GM21529 (cell line): ENCODE results near the gene BSG.
"Not testable (repeated sequence)": the region's sequence is repeated elsewhere in the genome, so short reads cannot be mapped to it uniquely, and the experiment has no call there.

Experiments
- ATAC-seq: cut with Tn5 transposase; IDR thresholded peaks from one replicate; pipeline ENCODE4 v1.9.1; 2021; ENCODE audit not compliant: unreplicated experiment

Gene BSG

DNA sequence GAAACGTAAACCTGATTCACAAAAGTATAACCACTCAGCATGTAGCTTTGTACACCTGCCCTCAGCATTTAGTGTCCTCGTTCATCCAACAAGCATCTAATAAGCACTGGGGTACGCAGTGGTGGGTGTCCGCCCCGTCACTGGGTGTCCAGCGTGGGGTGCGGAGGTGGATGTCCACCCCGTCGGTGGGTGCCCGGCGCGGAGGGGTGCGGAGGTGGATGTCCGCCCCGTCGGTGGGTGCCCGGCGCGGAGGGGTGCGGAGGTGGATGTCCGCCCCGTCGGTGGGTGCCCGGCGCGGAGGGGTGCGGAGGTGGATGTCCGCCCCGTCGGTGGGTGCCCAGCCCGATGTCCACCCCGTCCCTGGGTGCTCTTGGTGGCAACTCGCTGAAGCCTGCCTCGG, 12.8 kb downstream of the BSG start:
- ATAC-seq: not testable (repeated sequence)

- ATAC-seq: no peak
Observed at GRCh38 chr19:585551-586110, 13.2 kb downstream of the BSG start.

GRCh38 chr19:588093-588740, 15.8 kb downstream of the BSG start:
- no peak for ATAC-seq

DNA sequence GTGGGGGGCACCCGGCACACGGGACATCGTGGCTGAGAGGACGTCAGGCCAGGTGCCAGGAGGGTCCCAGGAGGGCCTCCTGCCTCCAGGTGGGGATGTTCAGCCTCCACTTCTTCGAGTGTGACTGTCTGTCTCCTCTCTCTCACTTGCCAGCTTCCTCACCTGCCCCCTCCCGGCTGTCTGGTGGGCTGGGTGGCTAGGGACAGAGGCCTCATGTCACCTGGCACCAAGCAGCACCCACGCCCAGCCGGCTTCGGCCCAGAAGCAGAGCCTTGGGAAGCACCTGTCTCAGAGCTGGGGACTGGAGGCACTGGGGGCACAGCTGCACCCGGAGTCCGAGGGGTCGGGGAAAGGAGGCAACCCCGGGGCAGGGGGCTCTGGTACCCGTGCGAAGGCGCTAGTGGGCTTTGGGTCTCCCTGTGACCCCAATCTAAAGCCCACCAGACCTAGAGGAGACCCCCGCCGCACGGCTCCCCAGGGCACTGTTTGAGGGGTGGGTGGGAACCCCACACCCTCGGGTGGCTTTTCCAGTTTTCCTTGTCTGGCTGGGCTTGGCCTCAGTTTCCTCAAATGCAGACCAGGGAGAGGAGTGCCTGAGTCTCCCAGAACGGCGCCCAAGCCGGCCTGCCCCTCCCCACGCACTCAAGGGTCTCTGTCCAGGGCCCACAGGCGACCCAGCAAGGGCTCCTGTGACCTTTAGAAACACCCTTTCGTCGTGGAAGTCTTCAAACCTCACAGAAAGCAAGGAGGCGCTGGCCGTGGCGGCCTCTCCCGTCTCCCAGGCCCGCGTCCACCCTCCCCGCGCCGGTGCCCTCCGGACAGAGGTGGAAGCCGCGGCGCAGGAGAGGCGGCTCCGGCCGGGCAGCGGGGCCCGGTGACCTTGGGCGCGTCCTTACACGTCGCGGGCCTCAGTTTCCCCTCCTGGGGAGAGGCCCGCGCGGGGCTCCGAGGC, 16.6 kb downstream of the BSG start:
- ATAC-seq: no peak

DNA sequence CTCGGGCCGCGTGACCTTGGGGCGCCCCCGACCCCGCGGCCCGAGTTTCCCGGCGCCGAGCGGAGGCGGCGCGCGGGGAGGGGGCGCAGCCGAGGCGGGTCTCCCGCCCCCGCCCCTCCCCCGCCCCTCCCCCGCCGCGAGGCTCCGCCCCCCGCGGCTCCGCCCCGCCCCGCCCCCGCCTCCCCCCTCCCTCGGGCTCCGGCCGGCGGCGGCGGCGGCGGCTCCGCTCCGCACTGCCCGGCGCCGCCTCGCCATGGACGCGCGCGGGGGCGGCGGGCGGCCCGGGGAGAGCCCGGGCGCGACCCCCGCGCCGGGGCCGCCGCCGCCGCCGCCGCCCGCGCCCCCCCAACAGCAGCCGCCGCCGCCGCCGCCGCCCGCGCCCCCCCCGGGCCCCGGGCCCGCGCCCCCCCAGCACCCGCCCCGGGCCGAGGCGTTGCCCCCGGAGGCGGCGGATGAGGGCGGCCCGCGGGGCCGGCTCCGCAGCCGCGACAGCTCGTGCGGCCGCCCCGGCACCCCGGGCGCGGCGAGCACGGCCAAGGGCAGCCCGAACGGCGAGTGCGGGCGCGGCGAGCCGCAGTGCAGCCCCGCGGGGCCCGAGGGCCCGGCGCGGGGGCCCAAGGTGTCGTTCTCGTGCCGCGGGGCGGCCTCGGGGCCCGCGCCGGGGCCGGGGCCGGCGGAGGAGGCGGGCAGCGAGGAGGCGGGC, 17.4 kb downstream of the BSG start, which contains the start of gene HCN2:
Gene HCN2 (plus strand): TSS at position 189 of the 703 bp plus-strand sequence. CDS start 65 bp downstream, at position 254.
- ATAC-seq: no peak

- no peak for ATAC-seq
Observed at GRCh38 chr19:590396-590745, 18.0 kb downstream of the BSG start.

DNA sequence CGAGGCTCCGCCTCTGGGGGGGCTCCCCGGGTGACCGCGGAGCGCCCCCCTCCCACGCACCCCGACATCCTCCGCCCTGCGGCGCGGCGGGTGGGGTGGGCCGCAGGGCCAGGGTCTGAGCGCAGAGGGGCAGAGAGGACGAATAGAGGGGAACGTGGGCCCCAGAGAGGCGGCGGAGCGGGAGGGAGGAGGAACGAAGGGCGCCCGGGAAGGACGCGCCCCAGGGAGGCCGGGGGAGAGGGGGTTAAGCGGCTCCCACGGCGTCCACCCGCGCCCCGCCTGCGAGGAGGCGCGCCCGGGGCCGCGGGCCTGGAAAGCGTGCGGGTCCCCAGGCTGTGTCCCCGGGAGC, 18.3 kb downstream of the BSG start:
- no peak for ATAC-seq

DNA sequence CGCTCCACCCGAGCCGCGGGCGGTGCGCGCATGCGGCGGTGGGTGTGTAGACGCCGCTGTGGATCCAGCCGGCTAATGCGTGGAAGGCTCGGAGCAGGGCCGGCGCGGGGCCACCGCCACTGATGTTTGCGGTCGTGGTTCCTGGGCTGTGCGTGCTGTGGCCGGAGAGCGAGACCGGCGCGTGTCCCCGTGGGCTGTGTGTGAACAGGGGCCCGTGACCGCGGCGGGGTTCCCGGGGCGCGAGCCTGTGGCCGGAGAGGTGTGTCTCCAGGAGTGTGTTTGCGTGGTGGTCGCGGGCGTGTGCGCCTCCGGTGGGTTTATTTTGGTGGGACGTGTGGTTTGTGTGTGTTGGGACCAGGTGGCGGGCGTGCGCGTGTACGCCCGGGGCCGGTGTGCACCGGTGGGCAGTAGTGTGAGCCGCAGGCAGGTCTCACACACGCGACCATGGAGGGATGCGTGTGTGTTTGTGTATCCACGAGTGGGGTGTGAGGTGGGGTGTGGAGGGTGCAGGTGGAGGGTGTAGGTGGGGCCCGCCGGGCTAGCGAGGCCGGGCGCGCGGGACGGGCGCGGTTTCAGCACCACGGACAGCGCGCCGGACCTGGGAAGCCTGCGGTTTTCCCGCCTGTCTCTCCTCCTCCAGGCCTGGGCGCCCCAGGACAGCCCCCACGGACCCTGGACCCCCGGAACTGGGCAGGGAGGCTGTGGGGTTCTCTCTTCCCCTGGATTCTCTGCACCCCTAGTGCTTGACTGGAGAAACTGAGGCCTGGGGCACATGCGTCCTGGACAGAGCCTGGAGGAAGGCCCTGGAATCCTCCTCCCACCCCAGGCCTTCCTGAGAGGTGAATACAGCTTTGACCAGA, 18.9 kb downstream of the BSG start:
- no peak for ATAC-seq

DNA sequence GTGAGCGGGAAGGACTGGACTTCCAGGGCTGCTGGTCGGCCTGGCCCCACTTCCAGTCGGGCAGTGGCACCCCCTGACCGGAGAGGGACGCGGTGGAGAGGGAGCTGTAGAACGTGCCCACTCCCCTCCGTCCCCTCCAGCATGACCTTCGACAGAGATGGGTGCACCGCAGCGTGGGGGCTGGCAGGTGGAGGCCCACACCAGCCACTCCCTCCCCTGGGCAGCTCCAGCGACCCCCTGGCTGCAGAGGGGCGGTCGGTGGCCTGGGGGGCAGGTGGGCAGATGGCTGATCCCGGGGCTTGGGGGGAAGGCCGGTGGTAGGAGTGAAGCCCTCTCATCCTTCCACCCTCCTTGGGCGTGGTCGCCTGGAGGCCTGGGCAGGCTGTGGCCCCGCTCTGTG, 19.7 kb downstream of the BSG start:
- no peak for ATAC-seq

GRCh38 chr19:593055-593454, 20.7 kb downstream of the BSG start:
- ATAC-seq: no peak

DNA sequence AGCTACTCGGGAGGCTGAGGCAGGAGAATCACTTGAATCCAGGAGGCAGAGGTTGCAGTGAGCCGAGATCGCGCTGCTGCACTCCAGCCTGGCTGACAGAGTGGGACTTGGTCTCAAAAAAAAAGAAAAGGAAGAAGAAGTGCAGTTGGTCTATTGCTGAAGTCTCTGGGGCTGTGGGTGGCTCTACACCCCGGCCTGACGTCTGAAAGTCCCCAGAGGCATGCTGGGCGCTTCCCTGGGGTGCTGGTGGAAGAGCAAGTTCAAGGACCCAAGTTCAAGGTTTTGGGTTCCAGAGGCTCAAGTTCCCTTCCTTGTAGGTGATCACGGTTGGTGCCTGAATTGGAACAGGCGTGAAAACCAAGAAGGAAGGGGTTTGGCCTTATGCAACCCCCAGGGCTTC, 21.1 kb downstream of the BSG start:
- ATAC-seq: no peak

DNA sequence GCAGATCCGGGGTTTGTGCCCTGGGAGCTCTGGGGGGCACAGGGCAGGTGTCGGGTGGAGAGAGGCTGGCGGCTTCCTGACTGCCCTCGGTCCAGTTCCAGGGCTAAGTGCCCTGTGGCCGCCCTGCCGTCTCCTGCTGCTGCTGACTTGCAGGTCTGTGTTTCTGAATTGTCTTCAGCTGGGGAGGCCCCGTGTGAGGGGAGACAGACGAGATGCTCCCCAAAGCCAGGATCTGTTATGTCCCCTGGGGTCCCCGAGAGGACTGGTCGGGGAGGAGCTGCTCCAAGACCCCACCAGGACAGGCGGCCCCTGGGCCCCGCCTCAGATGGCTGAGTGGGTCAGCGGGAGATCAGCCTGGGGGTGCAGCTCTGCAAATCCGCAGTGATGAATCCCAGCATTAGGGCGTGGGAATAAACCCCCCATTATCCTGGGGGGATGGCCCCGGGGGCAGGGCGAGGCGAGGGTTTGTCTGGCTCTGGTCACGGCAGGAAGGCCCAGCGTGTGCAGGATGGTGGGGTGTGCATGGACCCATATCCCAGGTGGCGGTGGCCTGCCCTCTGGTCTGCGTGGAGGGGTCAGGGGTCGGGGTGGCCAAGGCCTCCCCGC, 22.0 kb downstream of the BSG start:
- no peak for ATAC-seq

DNA sequence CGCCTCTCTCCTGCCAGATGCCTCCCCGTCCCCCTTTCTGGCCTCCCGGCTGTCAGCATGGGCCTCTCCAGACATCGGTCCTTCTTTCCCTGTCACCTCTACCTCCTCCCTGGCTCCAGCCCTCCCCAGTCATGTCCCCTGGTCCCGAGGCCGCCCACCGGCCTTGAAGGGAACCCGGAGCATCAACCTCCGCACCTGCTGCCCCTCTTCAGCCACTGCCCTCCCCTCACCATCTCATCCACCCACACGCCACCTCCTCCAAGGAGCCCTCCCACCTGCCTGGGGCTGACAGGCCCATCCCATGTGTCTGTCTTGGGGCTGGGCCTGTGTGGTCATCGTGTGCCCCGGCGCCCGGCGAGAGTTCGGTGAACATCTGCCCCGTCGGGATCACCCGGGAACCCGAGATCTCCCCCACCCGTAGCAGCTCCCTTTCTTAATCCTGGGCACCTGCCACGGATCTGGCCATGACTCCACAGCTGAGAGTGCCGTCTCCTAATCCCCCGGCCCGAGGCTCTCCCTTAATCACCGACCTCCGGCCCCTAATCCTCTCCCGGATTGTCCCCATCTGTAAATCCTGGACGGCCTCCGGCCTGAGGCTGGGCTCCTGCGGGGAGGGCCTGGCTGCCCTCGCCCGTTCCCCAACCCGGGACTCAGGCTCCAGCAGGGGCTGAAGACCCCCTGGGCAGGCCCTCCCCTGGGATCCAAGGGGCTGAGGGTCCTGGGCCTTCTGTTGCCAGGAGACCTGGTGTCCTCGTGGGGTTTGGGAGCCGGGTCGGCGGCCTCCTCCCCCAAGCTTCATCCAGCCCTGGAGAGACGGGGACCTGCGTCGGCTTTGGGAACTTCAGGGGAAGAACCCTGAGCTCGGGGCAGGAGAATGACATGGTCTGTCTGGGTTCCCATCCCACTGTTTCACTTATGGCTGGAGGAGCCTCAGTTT, 23.2 kb downstream of the BSG start:
- no peak for ATAC-seq

DNA sequence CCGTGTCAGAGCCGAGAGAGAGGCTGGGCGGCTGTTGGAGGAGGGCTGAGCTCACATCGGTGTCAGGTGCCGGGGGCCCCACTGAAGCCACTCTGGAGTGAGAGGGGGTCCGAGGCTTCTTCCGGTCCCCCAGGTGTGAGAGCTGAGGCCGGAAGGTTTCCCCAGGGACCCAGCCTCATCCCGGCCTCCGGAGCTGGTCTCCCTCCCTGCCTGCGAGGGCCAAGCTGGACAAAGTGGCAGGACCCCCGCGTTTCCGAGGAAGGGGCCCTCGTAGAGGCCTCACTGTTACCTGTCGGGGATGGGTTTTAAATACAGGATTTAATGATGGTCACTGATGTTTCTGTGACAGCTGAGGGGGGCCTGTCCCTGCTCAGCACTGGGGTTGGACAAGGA, 23.9 kb downstream of the BSG start:
- no peak for ATAC-seq

DNA sequence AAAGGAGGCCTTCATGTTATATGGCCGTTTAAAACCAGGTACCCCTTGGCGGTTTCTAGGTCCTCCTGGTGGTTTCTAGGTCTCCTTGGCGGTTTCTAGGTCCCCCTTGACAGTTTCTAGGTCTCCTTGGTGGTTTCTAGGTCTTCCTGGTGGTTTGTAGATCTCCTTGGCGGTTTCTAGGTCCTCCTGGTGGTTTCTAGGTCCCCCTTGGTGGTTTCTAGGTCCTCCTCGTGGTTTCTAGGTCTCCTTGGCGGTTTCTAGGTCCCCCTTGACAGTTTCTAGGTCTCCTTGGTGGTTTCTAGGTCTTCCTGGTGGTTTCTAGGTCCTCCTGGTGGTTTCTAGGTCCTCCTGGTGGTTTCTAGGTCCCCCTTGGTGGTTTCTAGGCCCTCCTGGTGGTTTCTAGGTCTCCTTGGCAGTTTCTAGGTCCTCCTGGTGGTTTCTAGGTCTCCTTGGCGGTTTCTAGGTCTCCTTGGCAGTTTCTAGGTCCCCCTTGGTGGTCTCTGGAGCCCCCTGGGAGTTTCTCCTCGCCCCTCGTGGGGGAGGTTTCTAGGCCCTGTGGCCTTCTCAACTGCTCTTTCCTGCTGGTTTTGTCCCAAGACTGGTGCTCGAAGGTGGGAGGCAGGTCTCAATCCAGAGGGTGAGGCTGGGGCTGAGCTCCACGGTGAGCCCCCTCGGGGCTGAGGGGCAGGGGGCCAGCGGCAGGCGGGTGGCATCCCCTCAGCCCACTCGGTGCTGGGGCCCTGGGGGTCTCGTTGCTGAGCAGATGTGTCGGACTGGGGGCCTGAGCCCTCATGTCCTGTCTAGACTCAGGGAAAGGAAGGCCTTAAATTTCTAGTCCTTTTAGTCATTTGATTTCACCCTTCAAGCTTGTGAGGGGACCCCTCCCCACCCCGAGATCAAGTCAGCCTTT, 25.3 kb downstream of the BSG start:
- ATAC-seq: no peak

- ATAC-seq: no peak
Observed at GRCh38 chr19:601310-601709, 28.9 kb downstream of the BSG start.

DNA sequence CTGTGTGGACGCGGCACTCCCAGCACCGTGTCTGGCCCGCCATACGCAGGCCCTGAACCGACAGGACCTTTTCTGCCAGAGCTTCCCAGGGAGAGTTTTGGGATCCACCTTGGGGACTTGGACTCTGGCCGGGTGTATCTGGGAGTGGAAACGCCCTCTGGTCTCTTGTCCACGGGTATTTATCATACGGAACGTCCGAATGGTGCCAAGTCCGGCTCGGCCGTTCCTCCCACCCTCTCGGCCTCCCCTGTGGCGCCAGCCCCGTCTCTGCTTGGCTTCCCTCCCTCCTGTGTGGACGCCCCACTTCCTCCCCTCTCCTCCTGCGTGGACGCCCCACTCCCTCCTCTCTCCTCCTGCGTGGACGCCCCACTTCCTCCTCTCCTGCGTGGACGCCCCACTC, 29.4 kb downstream of the BSG start:
- ATAC-seq: no peak
